ENCODE data around the gene PRSS53.

GRCh38 chr16:31043898-31044481, 44.8 kb downstream of the PRSS53 start:
- TF ChIP-seq CTCF (IDR thresholded peaks at IDR 0.05) (no peak), EP300 (IDR thresholded peaks at IDR 0.05) (no peak)

Data from gastroesophageal sphincter (tissue), 3 donors.